Islet precursor cell (in vitro differentiated cells): Measurements from ENCODE around the gene PTPRD.
"Not testable (repeated sequence)": the region's sequence is repeated elsewhere in the genome, so short reads cannot be mapped to it uniquely, and the experiment has no call there.

Experiments
- DNase-seq: peaks from one replicate; pipeline ENCODE4 v3.0.0-alpha.2; 2018

Gene PTPRD

DNA sequence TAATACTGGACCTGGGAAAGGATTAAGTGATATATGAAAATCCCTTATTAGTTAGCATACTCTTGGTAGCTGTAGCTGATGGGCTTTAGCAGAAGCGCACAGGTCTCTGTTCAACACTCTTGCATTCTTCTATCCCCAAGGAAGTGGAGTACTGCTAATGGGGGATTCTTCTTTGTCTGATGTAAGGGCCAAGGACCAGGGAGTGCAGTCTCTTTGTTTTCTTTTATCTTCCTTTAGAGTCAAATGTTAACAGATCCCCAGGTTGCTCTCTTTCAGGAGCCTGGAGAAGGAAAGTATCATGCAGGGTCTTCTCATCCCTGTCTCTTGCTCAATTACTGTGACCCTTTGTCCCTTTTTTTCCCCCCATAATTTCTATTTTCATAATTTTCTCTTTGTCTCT lies 1666.3 kb downstream of the PTPRD start:
- no peak for DNase-seq

- DNase-seq = no peak
These were observed 1669.4 kb downstream of the PTPRD start for GRCh38 chr9:8943392-8943791.

GRCh38 chr9:8940650-8941049 lies 1672.2 kb downstream of the PTPRD start:
- DNase-seq = no peak

DNA sequence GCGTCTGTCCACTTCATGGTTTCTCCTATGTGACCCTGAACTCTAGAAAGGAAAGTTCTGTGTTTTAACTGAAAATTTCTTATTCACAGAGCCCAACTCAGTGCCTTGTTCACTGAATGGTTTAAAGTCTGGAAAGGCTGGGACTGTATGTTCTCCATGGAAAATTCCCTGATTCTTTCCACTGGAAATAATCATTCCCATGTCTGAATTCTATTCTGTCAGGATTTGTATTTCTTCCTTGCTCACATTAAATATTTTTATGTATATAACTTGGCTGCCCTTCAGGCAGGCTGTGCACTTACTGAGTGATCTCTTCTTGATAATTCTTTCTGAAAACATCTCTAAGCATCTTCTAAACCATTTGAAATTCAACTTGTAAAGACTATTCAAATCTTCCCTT lies 1686.3 kb downstream of the PTPRD start:
- DNase-seq = no peak

DNA sequence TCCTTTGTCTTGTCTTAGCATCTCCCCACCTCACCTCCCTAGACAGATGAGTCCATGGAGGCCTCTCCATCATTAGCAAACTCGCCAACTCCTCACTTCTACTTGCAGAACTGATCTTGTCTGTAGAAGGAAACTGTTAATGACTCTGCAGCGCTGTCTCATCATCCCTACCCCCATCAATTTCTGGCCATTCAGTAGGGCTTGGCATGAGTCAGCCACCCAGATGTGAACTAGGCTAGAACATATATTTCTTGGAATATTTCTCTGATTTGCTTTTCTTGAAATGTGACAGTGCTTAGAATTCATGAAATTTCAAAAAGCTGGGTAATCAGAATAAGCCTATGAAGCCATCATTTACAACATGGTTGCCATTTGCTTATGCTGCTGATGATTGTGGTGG lies 1688.2 kb downstream of the PTPRD start:
- DNase-seq = peak; percentile 57

GRCh38 chr9:8920478-8921183 lies 1692.2 kb downstream of the PTPRD start:
- not testable (repeated sequence) for DNase-seq

DNA sequence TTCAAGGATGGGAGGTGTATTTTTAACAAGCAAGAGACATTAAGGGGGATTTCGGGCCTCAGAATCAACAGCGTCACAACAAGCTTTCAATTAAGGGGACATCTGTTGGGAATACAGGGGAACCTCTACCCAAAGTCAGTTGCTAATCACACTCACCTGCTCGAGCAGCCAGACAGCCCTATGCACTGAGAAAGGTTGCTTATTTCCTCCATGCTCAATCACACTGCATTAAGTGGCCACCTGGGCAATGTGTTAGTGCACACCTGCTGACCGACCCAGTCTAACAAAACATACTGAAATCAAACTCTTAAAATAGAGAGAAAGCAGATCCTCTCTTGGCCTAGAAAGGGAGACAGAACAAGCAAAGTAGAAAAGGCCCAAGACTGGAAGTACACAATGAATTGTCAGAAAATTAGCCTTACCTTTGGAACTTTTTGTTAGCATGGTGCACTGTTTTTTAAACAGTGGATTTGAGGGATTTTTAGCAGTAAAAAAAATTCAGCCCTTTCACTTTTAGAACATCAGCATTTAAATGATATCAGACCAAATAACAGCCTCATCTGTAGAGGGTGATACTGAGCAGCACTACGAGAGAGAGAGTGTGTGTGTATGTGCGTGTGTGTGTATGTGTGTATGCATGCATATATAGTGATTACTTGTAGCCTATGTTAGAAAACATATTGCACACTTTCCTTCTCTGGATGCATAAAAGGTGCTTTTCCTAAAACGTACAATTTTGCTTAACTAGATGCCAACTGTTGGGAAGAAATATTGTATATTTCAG lies 1694.7 kb downstream of the PTPRD start:
- DNase-seq = no peak

- no peak for DNase-seq
These were observed 1696.0 kb downstream of the PTPRD start for GRCh38 chr9:8916771-8917170.

DNA sequence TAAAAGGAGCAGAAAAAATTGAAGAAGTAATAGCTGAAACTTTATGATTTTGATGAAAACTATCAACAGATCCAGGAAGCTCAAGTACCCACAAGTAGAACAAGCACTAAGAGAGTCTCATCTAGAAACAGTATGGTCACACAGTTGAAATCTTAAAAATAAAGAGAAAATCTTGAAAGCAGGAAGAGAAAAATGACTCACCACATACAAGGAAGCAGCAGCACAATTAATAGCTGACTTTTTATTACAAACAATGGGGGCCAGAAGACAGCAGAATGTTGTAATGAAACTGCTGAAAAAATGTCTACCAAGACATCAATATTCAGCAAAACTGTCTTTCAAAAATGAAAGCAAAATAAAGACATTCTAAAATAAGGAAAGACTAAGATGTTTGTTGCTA lies 1704.9 kb downstream of the PTPRD start:
- DNase-seq = no peak

DNA sequence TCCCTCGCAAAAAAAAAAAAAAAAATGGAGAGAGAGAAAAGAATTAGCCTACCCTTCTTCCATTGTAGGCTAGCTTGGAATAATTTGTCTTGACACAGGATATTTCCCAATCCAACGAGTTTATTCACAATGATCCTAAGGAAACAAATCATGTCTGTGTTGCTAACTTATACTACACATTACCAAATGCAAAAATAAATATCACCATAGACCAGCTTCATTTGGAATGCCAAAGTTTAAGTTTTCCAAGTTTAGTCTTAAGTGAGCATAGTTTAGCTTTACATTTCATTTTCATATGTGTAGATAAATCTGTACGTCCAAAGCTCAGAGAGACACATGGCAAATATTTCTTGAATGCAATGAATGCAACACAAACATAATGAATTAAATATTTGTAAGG lies 1707.1 kb downstream of the PTPRD start:
- DNase-seq = no peak

GRCh38 chr9:8904771-8905515 lies 1707.9 kb downstream of the PTPRD start:
- no peak for DNase-seq

GRCh38 chr9:8903077-8903476 lies 1709.7 kb downstream of the PTPRD start:
- DNase-seq = no peak

GRCh38 chr9:8901146-8901545 lies 1711.7 kb downstream of the PTPRD start:
- DNase-seq = no peak

DNA sequence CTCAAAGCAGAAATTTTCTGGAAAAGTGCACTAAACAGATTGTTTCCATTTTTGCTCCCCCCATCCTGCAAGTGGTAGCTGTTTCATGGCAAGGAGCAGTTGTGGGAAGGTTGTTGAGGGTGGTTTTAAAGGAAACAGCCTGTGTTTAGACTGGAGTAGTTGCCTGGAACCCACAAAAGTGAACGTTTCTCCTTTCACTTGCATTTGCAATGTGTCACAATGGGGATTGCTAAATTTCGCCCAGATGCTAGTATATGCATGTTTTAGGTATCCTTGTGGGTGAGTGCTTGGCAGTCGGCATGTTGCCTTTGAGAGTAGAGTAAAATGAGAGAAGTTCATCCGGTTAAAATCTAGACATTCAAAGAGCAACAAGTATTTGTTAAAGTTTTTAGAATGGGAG lies 1713.3 kb downstream of the PTPRD start:
- no peak for DNase-seq

DNA sequence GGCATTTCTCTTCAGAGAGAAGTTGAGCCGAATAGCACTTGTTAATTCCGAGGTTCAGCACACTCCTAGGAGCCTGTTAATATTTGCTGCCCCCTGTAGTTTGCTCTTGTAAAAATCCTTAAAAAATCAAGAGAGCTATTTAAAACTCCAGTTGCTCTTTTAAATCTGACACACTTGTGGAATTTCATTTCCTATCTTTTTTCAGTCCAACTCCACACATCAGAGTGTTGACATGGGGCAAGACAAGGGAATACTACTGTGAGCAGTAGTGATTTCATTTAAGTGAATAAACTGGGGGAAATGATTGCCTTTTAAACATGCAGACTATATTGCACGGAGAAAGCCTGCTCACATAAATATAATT lies 1717.0 kb downstream of the PTPRD start:
- no peak for DNase-seq

GRCh38 chr9:8895106-8895860 lies 1717.5 kb downstream of the PTPRD start:
- DNase-seq = no peak

GRCh38 chr9:8890695-8891094 lies 1722.1 kb downstream of the PTPRD start:
- DNase-seq = no peak

DNA sequence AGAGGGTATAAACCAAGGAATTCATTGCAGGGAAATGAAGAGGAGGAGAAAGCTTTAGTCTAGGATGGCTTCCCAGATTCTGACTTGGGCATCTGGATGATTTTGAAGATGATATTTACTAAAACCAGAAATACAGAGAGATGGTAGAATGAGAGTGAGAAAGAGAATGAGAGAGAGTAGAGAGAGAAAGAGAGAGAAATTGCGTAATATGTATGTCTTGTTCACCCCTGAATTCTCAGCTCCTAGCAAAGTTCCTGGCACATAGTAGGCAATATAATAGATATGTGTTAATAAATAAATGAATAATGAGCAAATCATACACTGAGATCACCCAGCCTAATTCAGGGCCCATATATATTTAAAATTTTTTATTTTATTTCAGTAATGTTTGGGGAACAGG lies 1723.7 kb downstream of the PTPRD start:
- DNase-seq = no peak

DNA sequence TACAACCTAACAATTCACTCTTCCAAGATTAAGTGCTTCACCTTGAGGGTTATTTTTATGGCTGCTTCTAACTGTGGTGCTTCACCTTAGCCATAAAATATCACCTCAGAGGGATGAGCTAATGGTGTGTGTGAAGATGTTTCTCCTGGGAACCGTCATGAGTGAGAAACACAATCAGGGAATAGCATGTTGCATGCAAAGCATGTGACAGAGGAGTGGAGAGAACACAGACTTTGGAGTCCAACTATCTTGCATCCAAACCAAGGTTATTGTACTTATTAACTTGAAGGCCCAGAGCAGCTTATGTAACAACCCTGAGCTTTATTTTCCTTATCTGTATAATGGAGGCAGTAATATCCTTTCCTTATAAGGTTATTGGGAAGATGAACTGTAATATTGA lies 1724.2 kb downstream of the PTPRD start:
- no peak for DNase-seq

GRCh38 chr9:8887369-8887768 lies 1725.4 kb downstream of the PTPRD start:
- DNase-seq = no peak

DNA sequence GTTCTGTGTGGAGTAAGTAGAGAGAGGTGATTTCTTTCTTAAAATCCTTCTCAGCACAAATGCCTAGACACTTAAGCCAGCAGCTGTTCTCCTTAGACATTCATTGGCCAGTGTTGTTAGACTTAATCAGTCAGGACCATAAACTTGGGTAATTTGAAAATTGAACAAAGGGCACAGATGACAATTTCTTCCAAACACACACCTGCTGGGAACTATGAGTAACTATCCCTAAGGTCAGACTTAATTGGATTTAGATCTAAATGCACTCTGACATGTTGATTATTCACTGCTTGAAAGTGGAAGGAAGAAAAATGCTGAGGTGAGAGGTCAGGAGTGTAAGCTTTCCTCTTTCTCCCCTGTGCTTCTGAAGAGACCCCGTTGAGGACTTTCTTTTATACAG lies 1729.5 kb downstream of the PTPRD start:
- DNase-seq = no peak

- no peak for DNase-seq
These were observed 1732.7 kb downstream of the PTPRD start for GRCh38 chr9:8880060-8880459.

DNA sequence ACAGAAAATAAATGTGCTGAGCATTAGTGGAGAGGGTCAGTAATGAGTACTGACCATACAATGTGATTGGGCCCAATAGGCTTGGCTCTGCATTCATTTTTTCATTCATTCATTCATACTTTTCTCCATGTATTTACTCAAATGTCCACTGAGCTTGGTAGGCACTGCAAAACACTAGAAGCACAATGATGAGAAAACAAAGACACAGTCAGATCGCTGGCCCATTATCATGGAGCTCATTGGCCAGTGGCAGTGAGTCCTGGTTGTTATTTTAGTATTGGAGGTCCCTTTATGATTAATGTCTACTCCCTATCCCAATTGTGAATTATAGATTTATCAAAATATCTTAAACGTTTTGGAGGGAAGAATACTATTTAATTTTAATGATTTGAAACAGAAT lies 1733.5 kb downstream of the PTPRD start:
- DNase-seq = no peak
